TTC549 (cell line): Measurements from ENCODE around the gene SRRD.
"Not testable (repeated sequence)": the region's sequence is repeated elsewhere in the genome, so short reads cannot be mapped to it uniquely, and the experiment has no call there.

Experiments used
- FAIRE-seq: peaks from 2 replicates; lab custom pipeline; 2012; peaks lifted over from hg19 to GRCh38; lab: Jason Lieb, UNC

SRRD gene

GRCh38 chr22:26524870-26525269 is 41.2 kb downstream of the SRRD start:
- FAIRE-seq = no peak

- FAIRE-seq = no peak
These were observed 42.4 kb downstream of the SRRD start for GRCh38 chr22:26525946-26526564.

DNA sequence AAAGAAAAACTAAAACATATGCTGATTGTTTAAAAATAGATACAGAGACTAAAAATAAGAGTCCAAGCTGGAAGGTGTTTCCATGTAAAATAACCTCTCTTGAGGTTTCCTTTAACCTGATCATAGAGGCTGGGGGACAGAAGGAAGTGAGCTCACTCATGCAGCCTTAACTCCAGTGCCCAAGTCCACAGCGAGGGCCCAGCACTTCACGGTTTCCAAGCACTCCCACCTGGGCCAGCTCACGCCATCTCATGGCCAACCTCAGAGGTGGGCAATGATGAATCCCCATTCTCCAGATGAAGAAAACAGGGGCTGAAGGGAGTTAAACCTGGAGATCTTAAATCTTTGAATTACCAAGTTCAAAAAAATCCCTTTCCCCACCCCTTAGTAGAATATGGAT is 43.5 kb downstream of the SRRD start:
- no peak for FAIRE-seq

DNA sequence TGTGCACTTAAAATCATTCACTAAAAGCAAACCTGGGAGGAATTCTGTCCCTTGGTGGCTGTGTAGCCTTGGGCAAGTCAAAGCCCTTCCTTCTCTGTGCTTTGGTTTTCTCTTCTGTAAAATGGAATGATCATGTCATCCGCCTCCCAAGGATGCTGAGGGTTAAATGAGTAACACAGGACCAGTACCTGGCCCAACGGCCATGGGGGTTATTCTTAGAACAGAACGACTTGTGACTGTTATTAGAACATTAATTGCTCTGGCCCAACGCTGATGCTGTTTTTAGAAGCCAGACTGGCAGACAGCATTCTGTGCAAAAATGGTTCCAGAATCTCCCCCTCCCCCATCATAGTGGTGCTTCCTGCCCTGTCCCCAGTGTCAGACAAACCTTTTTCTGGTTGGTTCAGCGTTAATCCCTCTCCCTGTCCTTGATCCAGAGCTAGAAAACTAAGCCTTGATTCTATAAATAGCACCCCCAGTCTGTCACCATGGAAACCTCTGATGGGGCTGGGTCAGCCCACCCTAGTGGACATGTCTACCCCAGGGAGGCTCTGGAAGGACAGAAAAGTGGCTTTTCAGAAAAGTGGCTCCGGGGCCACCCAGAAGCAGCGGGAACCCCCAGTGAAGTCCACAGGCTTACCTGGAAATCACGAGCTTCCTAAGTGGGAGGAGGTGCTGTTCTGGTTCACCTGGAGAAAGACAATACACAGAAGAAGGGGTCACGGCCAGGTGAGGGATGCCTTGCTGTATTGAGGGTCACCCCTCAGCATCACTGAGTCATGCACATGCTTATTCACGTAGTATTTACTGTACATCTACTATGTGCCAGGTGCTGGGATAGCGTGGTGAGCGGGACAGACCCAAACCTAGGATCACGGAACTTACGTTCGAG is 44.1 kb downstream of the SRRD start:
- FAIRE-seq = no peak

DNA sequence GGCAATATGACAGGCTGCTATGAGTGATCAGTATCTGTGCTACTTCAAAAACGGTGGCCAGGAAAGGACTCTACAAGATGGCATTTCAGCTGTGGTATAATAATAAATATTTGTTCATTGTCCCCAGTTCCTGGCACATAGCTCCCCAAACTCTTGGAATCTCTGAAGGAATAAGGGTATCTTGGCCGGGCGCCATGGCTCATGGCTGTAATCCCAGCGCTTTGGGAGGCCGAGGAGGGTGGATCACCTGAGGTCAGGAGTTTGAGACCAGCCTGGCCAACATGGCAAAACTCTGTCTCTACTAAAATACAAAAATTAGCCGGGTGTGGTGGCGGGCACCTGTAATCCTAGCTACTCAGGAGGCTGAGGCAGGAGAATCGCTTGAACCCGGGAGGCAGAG is 44.8 kb downstream of the SRRD start:
- FAIRE-seq = not testable (repeated sequence)

DNA sequence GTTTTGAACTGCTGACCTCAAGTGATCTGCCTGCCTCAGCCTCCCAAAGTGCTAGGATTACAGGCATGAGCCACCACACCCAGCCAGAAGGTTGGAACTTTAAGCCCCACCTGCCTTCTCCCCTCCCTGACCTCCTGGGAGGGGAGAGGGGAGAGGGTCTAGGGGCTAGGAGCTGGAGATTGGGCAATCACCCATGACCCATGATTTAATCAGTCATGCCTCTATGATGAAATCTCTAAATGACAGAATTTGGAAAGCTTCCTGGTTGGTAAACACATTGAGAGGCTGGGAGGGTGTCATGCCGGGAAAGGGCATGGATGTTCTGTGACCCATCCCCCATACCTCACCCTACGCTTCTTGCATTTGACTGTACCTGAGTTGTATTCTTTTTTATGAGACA is 45.7 kb downstream of the SRRD start:
- no peak for FAIRE-seq

GRCh38 chr22:26534171-26534855 is 50.6 kb downstream of the SRRD start:
- FAIRE-seq = no peak

DNA sequence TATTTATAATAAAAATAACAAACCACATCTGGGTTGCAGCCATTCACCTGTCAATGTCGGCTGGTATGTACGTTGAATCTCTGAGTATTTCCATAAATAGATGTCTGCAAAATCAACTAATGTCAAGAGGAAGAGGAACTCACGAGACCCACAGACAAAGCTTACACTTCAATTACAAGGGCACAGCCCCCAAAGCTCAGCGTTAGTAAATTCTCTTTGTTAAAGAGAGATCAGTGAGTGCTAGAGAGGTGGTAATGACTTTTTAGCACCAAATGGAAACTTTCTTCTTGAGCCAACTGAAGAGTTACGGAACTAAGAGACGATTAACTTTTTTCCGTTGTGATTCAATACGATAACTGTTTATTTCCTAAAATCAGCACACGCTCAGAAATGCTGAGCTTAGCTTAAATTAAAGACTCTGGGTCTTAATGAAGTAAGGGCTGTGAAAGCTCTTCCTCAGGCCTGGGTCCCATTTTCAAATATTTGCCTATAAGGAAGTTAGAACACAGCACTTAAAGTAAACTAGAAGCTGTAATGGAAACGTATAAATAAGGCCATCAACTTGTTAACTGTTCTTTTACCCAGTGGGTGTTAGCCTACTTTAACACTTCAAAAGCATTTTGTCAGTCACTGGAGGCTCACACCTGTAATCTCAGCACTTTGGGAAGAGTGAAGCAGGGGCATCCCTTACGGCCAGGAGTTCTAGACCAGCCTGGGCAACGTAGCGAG is 51.4 kb downstream of the SRRD start:
- no peak for FAIRE-seq

GRCh38 chr22:26535603-26535908 is 51.9 kb downstream of the SRRD start:
- FAIRE-seq = no peak

DNA sequence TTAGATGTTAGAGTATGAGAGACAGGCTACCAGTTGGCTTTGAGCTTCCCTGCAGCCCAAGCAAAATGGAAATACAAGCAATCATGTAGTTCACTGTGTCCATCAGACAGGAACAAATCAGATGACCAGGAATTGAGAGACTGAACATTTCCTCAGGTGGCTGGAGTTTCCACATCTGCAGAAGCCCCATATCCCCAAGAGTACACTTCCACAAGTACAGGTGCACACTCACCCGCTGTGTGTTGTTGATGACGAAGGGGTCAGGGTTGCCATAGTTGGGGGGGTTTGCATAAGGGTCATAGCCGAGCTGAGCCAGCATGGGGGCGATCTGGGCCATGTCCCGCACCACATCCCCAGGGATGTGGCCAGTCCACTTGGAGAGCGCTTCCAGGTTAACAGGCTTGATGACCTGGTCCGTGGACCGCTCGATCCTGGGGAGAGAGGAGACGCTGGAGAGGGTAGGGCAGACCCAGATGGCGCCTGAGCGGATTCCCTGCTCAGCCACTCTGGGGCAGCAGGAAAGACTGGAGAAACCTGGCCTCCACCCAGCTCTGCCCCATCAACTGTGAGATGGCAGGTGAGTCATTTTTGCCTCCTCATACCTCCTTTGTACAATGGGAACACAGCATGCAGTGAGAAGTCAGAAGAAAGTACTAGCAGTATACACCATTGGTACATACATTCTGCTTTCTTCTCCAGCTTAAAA is 52.5 kb downstream of the SRRD start:
- FAIRE-seq = no peak

- no peak for FAIRE-seq
These were observed 53.1 kb downstream of the SRRD start for GRCh38 chr22:26536762-26537134.

GRCh38 chr22:26540119-26540518 is 56.4 kb downstream of the SRRD start:
- no peak for FAIRE-seq

- no peak for FAIRE-seq
These were observed 57.6 kb downstream of the SRRD start for GRCh38 chr22:26541167-26541819.

GRCh38 chr22:26542831-26543230 is 59.2 kb downstream of the SRRD start:
- no peak for FAIRE-seq
